GF-D8 (cell line): Measurements from ENCODE around the gene RPAIN.
"Not testable (repeated sequence)": the region's sequence is repeated elsewhere in the genome, so short reads cannot be mapped to it uniquely, and the experiment has no call there.

Experiments used
- DNase-seq: peaks from one replicate; lab custom pipeline; 2025; lab: John Stamatoyannopoulos, UW

RPAIN gene

DNA sequence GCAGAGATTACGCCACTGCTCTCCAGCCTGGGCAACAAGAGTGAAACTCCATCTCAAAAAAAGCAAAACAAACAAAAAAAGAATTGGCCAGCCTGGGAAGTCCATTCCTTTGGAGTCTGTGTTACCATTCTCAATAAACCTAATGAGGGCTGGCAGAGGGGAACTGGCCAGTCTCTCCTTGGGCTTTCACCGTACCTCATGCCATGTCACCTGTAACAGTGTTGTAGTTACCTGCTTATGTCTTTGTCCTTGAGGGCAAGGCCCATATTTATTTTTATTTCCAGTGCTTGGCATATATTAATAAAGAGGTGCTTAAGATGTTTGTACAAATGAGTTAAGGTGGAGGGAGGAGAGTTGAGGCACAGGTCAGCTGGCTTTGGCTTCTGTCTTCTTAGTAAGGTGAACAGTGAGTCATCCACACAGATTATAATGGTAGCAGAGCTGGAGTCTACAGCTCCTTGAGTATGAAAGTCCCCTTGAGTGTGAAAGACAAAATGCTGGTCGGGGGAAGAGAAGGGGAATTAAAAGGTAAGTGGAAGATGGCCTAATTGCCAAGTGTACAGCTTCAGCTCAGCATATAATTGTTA, 10.5 kb downstream of the RPAIN start:
- DNase-seq: no peak

DNA sequence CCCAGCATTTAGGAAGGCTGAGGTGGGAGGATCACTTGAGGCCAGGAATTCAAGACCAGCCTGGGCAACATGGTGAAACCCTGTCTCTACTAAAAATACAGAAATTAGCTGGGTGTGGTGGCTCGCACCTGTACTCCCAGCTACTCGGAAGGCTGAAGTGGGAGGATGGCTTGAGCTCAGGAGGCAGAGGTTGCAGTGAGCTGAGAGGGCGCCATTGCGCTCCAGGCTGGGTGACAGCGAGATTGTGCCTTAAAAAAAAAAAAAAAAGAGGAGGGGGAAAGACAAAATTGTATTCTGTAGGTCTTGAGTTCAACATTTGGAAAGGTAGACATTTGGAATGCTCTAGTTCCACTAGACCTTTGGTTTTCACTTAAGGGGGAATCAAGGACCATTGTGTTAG, 11.3 kb downstream of the RPAIN start:
- not testable (repeated sequence) for DNase-seq

DNA sequence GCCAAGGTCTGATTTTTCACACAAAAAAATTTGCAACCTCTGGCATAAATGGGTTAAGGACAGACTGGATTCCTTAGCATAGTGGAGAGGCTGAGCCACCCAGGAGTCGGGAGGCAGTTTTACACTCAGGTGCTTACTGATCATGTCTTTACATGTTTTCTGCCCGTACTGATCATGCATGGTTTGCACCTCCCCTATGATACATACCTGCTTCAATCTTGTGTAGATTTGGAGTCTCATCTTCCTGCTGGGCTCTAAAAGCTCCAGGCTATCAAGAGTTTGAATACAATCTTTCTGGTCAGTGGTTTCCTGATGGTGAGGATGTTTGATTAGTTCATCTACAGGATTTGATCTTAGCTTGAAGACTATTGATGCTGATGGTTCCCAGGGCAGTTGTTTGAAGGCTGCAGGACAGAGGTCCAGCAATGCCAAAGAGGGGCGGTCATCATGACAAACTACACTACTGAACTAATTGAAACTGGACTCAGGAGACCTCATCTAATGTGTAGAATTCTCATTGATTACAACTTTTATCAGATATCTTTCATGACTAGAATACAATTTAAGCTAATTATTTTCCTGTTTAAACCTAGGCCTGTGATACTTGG, 12.1 kb downstream of the RPAIN start:
- DNase-seq: no peak

DNA sequence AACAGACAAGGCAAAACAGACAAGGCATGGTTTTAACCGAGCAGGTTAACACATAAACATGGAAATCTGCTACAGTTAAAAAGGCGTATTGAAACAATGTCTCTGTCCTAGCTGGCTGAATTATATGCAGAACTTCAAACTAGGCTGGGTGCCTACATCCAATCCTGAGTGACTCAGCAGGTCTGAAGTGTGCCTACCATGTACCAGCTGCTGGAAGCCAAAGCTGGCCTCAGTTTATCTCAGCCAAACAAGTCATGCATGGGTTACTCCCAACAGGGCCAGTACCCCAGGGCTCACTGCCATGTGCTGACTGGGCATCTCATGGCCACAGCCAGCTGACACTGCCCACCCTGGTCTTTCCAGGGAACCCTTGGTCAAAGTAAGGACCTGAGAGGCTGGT, 15.0 kb downstream of the RPAIN start:
- no peak for DNase-seq

DNA sequence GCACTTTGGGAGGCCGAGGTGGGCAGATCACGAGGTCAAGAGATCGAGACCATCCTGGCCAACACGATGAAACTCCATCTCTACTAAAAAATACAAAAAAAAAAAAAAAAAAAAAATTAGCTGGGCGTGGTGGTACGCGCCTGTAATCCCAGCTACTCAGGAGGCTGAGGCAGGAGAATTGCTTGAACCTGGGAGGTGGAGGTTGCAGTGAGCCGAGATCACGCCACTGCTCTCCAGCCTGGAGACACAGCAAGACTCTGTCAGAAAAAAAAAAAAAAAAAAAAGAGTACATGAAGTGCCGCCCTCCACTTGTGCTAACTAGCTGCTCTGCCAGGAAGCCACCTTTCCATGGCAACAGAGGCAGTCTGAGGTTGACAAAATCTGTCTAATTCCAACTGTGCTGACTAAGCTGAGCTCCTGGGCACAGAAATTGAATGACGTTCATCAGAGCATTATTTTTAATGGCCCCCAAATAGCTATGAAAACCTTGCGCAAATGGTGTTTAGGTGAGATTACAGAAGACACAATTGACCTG, 15.9 kb downstream of the RPAIN start:
- not testable (repeated sequence) for DNase-seq

DNA sequence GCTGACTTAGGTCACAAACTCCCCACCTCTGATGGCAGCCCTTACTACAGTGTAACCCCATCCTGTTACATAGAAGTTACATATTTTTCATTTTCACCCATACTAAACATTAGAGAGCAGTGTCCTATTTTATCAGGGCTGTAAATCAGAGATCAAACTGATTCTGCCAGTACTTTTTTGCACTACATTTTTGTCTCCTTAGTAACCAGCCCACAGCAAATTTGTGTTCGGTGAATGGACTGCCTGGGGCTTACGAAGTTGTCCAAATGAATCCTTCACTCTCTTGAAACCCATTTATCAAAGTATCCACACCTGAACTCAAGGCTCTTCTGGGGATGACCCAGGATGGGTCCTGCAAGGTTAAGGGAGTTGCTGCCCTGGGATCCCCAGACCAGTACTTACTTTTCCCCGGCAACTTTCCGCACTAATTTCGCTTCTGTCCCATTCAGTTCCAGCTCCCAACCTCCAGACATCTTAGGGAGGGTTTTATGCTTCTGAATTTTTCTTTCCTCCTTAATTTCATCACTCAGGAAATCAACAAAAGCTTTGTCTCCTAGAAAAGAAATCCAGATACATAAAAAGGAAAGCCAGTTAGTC, 17.8 kb downstream of the RPAIN start:
- no peak for DNase-seq

DNA sequence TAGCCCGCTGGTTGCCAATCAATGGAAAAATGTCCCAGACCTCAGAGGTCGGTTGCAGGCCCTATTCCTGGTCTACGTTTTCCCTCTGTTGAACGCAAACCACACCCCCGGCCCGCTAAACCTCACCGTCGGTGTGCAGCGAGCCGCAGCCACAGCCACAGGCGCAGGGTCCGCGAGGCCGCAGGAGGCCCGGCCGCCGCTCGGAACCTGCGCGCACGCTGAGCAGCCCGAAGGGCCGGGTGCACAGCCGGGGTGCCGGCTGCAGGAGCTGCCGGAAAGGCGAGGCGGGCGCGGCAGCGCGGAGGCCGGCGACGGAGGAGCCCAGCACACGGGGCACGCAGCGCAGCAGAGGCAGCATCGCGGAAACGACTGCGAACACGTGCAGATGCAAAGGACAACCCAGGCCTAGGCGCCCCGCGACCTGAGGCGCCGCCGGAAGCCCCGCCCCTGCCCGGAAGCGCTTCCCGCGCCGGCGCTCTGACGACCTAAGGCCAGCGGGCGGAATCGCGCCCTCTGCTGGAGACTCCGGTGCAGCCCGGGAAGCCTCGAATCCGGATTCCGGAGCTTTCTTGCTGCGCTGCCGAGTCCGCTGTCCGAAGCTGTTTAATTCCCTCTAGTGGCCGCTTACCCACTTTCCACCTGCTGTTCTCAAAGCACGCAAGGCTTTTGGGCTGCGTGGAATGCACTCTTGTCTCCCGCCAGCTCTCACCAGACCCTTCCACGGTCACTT, 18.9 kb downstream of the RPAIN start, which contains the start of gene C1QBP:
Gene C1QBP, minus strand, starts transcription at position 440 of the 730 bp plus-strand sequence. Its CDS starts 82 bp downstream, at position 358.
- peak; percentile 47 for DNase-seq

DNA sequence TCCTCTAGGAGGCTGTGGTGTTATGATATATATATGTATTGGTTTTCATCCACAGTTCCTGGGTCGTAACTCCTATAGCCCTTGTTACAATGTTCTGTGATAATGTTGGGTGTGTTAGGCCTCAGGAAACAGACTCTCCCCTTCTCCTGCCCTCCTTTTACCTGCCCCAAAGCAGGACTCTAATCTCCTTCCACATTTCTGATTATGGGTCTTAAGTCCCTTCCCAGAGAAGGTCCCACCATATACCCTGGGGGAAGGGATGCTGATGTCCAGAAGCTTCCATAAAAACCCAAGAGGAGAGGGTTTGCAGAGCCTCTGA, 19.4 kb downstream of the RPAIN start:
- DNase-seq: no peak

DNA sequence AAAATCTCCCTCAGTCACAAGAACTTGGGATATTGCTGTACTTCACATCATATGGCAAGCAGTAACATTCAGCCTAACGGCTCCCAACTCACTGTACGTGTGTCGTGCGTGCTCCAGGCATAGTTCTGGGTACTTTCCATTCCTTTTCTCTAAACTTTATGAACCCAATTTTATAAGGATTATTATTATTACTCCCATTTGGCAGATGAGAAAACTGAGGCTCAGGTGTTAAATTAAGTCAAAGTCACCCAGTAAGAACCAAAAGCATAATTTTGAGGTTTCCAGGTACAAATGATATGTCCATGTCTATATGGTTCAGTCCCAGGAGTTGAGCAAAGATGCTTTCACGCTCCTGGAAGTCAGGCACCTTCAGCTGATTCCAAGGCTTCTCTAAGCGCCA, 23.7 kb downstream of the RPAIN start:
- no peak for DNase-seq

DNA sequence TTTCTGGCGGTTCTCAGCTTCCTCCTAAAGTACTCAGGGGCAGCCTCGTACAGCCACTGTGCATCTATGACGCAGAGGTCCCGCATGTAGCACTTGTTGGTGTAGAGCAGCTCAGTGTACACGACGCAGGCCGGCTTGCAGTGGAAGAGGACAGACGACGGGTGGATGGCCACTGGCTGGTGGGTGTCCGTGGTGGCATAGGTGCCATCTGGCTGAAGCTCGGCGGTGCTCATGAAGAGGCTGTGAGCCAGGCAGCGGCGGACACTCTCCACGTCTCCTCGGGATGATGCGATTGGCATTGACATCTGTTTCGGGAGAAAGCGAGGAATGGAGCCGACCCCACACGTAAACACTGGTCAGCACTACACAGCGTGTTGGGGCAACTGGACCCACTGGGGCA, 24.2 kb downstream of the RPAIN start:
- DNase-seq: no peak

DNA sequence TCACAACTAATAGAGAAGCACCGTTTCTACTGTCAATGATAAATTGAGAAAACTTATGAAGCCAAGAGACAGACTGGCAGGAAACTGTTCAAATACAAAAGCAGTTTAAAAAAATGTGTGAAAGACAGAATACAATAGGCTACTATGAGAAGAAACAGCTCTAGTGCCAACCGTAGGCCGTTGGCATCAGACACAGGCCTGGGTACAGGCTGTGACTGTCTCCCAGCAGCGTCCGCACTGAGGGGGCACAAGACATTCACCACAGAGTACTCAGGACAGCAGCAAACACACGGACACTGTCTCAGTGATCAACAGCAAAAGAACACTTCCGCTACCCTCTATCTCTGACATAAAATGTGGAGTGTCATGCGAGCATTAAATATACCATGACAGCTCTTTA, 26.8 kb downstream of the RPAIN start:
- no peak for DNase-seq

DNA sequence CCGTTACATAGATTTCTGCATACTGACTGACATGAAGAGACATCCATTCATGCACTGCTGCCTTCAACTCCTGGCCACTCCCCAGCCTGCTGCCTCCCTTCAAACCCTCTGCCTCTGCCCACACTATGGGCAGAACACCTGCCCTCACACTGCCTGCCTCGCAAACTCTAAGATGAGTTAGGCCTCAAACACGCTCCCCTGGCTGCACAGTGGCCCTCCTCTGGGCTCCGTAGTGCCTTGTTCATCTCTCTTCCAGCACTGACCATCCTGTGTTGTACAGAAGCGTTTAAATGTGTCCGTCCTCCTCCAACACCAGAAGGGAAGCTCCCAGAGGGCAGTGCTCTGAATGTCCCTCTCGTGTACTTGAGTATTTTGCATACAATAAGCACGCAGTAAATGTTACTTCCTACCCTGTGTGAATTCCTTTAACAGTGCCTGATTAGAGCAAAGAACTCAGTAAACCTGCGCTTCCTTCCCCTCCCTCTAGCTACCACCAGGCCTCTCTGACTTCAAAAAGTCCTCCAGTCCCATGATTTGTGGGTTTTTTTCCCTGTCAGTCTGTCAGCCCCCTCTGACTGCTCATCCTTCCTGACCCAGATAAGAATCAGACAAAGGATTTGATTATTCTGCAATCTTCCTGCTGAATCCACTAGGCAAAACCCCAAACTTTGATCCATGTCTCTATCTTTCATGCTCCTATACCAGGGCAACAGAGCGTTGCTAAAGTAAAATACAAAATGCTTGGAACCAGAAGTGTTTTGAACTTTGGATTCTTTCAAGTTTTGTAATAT, 44.9 kb downstream of the RPAIN start:
- DNase-seq: no peak

DNA sequence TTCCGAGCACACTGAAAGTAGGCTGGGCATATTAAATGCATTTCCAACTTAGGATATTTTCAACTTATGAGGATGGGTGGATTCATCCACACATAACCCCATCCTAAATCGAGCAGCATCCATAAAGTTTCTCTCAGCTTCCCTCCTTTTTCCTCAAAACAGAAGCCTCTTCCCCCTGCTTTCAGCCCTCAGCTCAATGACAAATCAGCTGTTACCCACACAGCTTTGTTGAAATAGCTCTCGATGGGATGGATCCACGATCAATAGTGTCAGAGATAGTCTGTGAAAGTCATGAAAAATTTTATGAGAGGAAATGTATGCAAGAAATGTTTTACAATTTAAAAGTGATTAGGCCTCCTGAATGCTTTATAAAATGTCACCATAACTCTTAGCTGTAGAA, 46.3 kb downstream of the RPAIN start:
- no peak for DNase-seq

DNA sequence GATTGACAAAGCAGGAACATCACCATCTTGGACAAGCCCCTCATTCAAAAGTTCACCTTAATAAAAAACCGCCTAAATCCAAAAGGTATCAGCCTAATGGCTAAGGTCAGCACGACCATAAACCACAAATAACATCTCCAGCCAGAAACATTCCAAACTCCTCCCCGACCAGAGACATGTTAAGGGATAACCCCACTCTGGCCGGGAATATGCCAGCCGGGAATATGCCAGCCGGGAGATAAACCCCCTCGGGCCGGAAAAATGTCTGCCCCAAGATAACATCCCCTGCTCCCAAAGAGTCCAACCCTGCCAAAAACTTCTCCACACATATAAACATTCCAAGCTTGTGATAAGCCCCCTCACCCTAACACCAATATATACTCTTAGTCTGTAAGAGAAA, 47.4 kb downstream of the RPAIN start:
- DNase-seq: no peak

DNA sequence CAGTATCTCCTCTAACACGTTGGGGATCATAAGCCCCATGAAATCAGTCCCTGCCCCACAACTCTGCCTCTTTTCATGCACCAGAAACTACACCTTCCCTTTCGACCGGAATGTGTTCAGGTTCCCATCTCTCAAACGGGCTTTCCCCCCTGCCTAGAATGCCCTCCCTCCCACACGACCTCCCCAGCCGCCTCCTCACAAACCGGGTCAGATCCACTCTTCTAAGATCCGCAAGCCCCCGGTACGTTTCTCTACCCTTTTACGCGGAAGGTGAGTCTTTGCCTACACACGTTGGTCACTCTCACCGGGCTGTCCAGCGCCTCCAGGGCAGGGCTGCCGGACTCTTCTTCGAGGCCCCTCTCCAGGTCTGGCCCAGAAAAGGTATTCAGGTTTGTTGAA, 48.1 kb downstream of the RPAIN start:
- DNase-seq: no peak

DNA sequence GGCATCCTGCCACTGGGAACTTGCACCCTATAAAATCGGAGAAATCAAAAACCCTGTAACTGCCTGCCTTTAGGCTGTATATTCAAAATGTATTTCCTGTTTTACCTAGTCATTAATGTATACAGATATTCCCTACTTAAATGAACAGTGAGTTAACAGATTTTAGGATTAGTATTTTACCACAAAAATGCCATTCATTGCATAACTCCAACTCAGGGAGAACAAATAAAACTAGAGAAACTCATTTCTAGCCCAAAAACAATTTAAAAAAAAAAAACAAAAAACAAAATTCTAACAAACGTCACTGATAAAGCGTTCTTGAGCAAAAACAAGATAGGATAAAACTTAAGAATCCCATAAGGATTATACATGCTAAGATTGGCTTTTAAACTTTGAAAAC, 52.5 kb downstream of the RPAIN start:
- no peak for DNase-seq

DNA sequence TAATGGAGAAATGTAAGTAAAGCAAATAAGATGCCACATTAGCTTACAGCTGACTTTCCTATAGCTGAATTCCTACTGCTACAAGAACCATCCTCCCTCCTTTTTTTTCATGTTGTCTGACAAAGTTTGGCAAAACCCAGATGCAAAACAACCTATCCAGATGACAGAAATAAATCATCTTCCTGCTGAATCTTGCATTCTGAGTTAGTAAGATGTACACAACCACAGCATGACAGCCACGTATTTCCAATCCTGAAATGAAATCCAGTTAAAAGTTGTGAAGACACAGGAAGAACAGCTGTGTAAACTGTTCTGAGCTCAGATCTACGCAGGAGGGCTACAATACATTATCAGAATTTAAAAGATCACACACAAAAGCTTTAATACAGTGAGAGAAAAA, 53.9 kb downstream of the RPAIN start:
- no peak for DNase-seq

DNA sequence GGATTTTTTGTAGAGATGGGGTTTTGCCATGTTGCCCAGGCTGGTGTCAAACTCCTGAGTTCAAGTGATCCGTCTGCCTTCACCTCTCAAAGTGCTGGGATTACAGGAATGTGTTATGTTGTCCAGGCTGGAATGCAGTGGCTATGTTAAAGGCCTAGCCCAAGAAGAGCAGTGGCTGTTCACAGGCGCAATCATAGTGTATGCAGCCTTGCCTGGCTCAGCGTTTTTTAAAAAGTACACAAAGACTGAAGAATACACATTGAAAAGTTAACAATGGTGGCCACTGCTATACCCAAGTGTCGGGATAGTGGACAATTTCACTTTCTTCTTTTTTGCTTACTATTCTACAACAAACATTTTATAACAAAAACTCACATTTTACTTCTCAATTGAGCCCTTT, 59.0 kb downstream of the RPAIN start:
- DNase-seq: no peak

DNA sequence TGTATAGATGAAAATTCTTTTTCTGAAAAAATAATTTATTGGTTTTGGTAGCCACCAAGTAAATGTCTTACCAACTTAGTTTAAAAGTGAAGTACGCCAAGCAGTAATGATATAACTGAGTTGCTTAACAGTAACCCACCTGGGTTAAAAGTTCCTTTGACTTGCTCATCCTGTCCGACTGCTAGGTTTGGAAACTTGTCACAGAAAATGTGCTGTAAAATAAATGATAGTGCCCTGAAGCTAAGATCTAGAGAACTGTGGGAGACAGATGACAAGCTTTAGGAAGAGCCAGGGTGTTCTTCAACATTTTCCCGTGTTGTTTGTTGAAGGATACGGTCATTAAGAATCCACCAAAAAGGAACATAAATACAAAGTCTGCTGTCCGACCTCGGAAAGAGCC, 61.0 kb downstream of the RPAIN start:
- DNase-seq: no peak

DNA sequence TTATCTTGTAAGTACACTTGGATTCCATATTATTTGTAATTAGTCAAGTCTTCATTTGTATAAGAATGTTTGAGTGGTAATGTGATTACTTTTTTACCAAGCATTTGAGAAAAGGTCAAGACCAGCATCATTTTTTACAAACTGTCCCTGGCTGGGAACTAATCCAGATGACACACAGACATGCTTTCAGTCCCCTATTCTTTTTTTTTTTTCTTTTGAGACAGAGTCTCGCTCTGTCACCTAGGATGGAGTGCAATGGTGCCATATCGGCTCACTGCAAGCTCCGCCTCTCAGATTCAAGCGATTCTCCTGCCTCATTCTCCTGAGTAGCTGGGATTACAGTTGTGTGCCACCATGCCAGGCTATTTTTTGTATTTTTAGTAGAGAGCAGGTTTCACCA, 61.5 kb downstream of the RPAIN start:
- no peak for DNase-seq
